ENCODE measurements around the gene OSCP1.

DNA sequence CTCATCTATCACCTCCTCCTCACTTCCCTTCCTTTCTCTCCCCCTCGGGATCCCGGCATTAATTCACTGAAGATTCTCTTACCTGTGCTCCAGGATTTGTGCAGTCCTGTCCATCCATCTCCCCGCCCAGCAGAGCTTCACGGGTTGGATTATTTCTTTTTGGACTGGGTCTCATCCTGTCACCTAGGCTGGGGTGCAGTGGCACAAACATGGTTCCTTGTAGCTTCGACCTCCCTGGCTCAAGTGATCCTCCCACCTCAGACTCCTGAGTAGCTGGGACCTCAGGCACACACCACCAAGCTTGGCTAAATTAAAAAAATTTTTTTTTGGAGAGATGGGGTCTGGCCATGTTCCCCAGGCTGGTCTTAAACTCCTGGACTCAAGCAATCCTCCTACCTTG is 44.7 kb upstream of the OSCP1 start:
- TF ChIP-seq POLR2A (IDR thresholded peaks at IDR 0.05; ENCODE audit: low read depth) (no peak), POLR2AphosphoS5 (IDR thresholded peaks at IDR 0.05) (no peak), EP300 (IDR thresholded peaks at IDR 0.05) (no peak)
- TF ChIP-seq, protein P1, sequence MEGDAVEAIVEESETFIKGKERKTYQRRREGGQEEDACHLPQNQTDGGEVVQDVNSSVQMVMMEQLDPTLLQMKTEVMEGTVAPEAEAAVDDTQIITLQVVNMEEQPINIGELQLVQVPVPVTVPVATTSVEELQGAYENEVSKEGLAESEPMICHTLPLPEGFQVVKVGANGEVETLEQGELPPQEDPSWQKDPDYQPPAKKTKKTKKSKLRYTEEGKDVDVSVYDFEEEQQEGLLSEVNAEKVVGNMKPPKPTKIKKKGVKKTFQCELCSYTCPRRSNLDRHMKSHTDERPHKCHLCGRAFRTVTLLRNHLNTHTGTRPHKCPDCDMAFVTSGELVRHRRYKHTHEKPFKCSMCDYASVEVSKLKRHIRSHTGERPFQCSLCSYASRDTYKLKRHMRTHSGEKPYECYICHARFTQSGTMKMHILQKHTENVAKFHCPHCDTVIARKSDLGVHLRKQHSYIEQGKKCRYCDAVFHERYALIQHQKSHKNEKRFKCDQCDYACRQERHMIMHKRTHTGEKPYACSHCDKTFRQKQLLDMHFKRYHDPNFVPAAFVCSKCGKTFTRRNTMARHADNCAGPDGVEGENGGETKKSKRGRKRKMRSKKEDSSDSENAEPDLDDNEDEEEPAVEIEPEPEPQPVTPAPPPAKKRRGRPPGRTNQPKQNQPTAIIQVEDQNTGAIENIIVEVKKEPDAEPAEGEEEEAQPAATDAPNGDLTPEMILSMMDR (IDR thresholded peaks at IDR 0.05): no peak

Data from esophagus muscularis mucosa (tissue), 4 donors.